GM21390 (cell line): Measurements from ENCODE around the gene RPS6KA6.

Experiments
- ATAC-seq: cut with Tn5 transposase; IDR thresholded peaks from one replicate; pipeline ENCODE4 v1.9.1; 2021; ENCODE audit not compliant: unreplicated experiment

Gene RPS6KA6

DNA sequence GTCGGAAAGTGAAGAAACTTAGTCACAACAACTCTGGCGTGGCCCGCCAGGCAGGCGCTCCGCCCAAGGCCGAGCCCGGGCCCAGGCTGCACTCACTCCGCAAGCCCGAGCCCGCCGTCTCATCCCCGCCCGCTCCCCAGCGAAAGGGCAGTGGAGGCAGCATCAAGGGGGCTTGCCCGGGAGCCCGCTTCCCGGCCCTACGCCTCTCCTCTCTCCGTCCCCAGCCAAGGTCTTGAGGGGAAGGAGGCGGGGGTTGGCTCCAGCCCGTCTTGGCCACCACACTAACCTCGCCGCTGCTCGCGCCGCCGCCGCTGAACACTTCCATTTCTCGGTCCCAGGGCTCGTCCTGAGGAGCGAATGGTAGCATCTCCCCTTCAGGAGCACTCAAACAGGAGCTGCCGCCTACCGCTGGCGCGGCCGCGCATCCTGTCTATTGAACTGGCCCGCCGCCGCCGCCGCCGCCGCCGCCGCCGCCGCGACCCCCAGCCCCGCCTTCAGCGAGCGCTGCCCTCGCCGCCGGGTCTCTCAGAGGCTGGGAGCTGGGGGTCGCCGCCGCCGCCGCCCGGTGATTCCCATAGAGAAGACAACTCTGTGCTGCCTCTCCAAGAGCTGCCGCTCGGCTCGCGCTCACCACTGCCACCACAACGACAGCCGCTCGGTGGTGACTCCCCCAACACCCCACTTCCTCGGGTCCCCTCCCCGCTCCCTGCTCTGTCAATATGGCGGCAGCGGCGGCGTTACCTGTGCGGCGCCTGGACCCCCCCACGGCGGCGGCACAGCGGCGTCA, at the start of gene RPS6KA6:
RPS6KA6 (minus strand) TSS at position 667 of the 787 bp plus-strand sequence; CDS start at position 367, 300 bp downstream.
- peak; percentile 57 for ATAC-seq

DNA sequence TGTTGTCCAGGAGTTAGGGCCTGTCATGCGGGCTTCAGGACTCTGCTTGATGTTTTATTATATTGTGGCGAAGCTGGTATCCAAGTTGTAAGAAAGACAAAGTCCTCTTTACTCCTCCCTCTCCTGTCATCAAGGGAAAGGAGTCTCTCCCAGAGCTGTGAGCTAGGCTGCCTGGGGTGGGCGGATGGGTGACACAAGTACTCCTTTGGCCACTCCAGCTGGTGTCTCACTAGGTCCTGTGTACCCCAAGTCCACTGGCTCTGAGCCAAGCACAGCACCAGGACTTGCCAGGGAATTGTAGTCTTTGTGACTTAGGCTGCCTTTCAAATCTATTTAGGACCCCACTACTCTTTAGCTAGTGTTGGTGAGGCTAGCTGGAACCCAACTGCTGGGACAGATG, 36.7 kb upstream of the RPS6KA6 start:
- no peak for ATAC-seq

DNA sequence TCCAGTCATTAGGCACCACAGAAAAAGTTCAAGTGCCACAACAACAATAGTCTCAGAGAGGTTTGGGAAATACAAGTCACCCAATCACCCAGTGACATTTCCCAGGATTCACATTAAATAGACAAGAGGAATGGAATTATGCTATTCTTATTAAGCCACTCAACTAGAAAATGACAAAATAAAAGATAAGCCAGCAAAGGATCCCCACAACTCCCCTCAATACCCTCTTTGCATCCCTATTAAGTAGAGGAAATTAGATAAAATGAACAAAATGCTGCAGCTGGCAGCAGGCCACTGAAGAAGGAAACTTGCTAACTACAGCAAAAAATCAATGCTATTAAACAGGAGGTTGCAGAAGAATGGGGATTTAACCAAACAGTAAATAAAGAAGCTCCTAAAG, 35.3 kb upstream of the RPS6KA6 start:
- no peak for ATAC-seq

GRCh38 chrX:84221181-84221580, 33.2 kb upstream of the RPS6KA6 start:
- ATAC-seq: no peak

DNA sequence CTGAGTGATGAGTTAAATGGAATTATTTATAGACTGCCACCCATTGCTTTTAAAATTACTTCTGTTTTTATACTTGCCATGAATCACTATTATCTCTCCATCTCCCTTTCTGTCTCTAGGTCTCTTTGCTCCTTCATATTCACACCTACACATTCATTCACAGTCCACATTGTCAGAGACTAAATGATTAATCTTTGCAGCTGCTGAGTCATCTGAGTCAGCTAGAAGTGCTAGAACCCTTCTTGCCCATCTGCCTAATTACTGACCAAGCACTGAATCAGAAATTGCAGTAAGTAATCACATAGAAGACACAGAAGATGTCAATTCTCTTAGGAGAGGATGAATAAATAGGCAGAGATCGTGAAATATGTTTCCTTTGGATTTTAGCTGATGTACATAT, 31.6 kb upstream of the RPS6KA6 start:
- no peak for ATAC-seq

- no peak for ATAC-seq
Measured at GRCh38 chrX:84218726-84219125, 30.7 kb upstream of the RPS6KA6 start.

- no peak for ATAC-seq
Measured at GRCh38 chrX:84216881-84217280, 28.9 kb upstream of the RPS6KA6 start.

DNA sequence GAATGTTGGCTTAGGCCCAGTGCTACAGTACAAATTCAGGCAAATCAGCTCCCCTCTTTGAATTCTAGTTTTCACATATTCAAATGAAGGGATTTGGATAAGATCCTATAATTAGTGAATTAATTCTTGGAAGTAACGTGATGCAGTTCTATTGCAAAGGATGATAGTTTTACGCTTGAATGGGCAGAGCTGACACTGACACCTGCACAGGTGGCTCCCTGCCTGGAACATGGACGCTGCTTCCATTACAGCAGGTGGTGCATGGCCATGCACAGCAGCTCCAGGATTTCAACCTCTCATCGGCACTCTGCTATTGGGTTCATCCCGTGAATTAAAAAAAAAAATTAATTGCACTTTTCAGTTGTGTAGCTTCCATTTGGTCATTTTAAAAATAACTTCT, 28.4 kb upstream of the RPS6KA6 start:
- no peak for ATAC-seq

GRCh38 chrX:84205276-84205675, 17.3 kb upstream of the RPS6KA6 start:
- ATAC-seq: no peak

- no peak for ATAC-seq
Measured at GRCh38 chrX:84199688-84200087, 11.7 kb upstream of the RPS6KA6 start.

GRCh38 chrX:84197550-84197949, 9.6 kb upstream of the RPS6KA6 start:
- ATAC-seq: no peak

DNA sequence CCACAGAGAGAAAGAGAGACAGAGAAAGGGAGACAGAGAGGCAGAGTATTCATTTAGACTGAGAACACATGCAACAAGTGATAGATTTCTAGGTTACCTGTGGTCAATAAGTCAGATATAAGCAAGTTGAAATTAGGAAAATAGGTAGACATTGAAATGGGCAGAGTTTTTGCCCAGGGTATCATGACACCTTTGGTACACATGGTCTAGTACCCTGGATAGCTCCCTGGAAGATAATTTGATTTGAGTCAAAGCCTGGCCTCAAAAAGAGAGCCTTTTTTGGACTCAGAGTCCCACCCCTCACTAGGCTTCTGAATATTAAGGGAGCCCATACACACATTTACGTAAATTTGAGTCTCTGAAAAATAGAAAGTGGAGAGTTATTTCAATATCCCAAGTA, 4.0 kb upstream of the RPS6KA6 start:
- ATAC-seq: no peak

GRCh38 chrX:84189125-84189524, 1.1 kb upstream of the RPS6KA6 start:
- no peak for ATAC-seq

DNA sequence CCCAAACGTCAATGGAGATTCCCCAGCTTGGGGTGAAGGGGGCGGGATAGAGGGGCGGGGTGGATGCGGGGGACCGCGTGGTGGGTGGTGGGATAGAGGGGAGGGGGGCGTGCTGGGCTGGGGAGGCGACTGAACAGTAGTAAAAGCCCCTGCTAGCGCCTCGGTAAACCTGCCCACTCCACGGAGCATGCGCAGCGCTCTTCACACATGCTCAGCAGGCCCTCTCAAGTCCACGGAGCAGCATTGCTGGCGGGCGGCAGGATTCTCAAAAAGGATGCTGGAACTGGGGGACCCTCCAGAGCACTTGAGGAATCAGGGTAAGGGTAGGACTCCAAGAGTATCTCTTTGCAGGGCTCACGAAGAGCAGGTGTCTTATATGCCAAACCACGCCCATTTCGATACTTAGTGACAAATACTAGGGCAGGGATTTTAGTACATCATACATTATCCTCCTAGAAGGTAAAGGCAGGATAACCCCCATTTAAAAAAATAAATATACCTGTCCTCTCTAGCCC, 378 bp upstream of the RPS6KA6 start:
- peak; percentile 34 for ATAC-seq

DNA sequence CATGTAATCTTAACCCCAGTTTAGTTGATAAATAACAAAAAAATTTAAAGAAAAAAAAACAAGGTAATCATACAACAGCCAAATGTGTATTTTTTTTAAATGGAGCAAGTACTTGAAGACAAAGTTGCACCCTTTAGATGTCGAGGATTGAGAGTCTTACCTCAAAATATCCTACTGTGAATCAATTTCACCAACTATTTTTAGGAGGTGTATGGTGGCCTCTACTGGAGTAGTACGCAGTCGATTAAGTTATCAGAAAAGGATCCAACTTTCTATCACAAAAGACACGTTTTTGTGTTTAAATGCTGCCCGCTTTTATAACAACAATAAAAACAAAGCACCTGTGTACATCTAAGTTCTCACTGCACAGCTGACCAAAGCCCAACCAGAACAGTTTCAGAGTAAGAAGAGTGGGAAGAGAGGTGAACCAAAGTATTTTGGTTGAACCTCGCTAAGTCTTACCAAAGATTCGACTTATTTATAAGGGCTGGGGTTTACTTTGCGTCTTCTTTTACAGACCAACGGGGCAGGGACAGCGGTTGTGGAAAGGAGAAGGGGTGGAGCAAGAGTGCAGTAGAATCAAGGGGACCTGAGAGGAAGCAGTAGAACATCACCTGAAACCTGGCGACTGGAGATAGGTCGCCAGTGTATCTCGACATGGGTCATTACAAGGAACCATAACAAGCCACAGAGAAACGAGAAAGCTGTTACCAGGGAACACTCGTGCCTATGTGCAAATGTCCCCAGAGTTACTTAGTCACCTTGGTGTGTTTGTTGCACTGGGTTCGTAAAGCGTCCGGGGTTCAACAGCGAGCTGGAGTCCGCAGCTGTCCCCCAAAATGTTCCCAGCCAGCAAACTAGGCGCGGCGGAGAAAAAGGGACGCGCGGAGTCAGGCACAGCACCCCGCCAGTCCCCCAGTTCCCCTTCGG, 1.1 kb downstream of the RPS6KA6 start:
- peak; percentile 24 for ATAC-seq

DNA sequence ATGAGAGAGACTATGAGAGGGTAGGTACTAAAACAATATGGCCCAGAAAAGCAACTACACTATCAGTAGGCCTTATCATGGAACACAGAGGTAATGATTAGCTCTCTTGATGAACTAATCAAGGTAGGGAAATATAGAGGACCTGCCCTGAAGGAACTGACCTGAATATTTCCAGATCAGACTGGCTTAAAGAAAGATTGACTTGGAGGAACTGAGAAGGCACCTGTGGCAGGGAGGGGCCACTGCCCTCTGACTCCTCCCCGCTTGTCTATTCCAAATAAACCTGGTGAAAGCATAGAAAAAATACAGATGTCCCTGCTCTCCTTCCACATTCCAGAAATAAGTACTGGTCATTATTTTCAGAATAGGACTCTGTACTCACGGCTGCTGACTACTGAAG, 5.5 kb downstream of the RPS6KA6 start:
- no peak for ATAC-seq

- no peak for ATAC-seq
Measured at GRCh38 chrX:84175958-84176357, 12.0 kb downstream of the RPS6KA6 start.

GRCh38 chrX:84175274-84175673, 12.7 kb downstream of the RPS6KA6 start:
- no peak for ATAC-seq

GRCh38 chrX:84174348-84174747, 13.7 kb downstream of the RPS6KA6 start:
- ATAC-seq: no peak

- ATAC-seq: no peak
Measured at GRCh38 chrX:84170931-84171330, 17.1 kb downstream of the RPS6KA6 start.

GRCh38 chrX:84168574-84168973, 19.4 kb downstream of the RPS6KA6 start:
- ATAC-seq: no peak

DNA sequence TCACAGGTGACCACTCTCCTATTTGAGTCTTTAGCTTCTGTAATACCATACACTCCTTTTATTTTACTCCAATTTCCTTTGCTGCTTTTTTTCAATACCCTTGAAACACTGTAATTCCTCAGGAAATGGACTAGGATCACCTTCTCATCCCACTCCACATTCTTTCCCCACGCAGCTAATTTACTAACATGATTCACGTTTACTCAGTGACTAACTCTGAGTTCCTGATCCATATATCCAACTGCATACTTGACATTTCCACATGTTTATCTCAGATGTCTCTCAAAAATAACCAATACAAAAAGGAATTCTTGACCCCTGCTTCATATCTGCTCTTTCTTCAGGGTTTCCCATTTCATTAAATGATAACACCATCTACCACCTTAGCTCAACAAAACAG, 19.9 kb downstream of the RPS6KA6 start:
- ATAC-seq: no peak
